Psoas muscle (tissue), 8 donors: ENCODE data around the gene DLGAP1. TPM values are rescaled to one million over a fixed set of nuclear protein-coding genes. Genes with fewer than 3 reads are reported as not detected.

Experiments
- ATAC-seq, 4 donors: fragments of 200-7000 bp; cut with Tn5 transposase; one replicate each; pipeline ENCODE4 v1.9.1; 2020; ENCODE audit warnings: moderate library complexity in 3 of 4, mild to moderate bottlenecking in 2 of 4
- DNase-seq, 2 donors: peaks; one replicate each; pipeline ENCODE4 v3.0.0-alpha.2; 2020
- H3K27ac ChIP-seq: fragments of 200-600 bp; one replicate; pipeline ENCODE4 v1.8.0; 2022
- H3K27me3 ChIP-seq, 3 donors: fragments of 200-600 bp in 1 of 3; one replicate each; pipeline versions ENCODE4 v1.6.1 to v1.8.0; 2013 to 2022; ENCODE audit warnings: low read length in 2 of 3, mild to moderate bottlenecking in 2 of 3, moderate library complexity in 1 of 3; ENCODE audit not compliant: insufficient read depth in 3 of 3
- H3K36me3 ChIP-seq, 2 donors: fragments of 200-600 bp in 1 of 2; one replicate each; pipeline versions ENCODE4 v1.6.1 to v1.8.0; 2013 to 2022; ENCODE audit warnings: low read depth in 1 of 2, mild to moderate bottlenecking in 1 of 2, moderate library complexity in 1 of 2; ENCODE audit not compliant: insufficient read depth in 1 of 2
- H3K4me1 ChIP-seq: fragments of 200-600 bp; one replicate; pipeline ENCODE4 v1.8.0; 2022
- H3K4me3 ChIP-seq: fragments of 200-600 bp; one replicate; pipeline ENCODE4 v1.8.0; 2022; ENCODE audit warnings: mild to moderate bottlenecking
- H3K9me3 ChIP-seq: fragments of 200-600 bp; one replicate; pipeline ENCODE4 v1.8.0; 2022
- CTCF ChIP-seq: fragments of 200-600 bp; IDR thresholded peaks from one replicate; pipeline ENCODE4 v1.8.0; 2022; ENCODE audit warnings: antibody characterized with exemption
- WGBS, 3 donors: extraction: QIAGEN DNeasy Blood & Tissue Kit; methylation state at CpG; one replicate each; pipeline versions ENCODE4 v1.1.6 to v1.1.7; 2013; 5-methylcytosine and 5-hydroxymethylcytosine counted together
- intact Hi-C, 2 donors: fragments of 100-400 bp; cut with DNase I; formaldehyde crosslinking; loops; one replicate each; pipeline versions ENCODE4 v1.11.0 to v1.14.2; 2022
- polyA plus RNA-seq, 3 donors: library from polyadenylated mRNA; stranded (reverse); fragments of 200-250 nt; gene quantifications; one replicate each; pipeline ENCODE4 v1.2.3, GENCODE V29; 2013
- total RNA-seq, 4 donors: library from RNA; stranded (reverse); fragmentation: NEBNext Ultra II Directional in 2 of 4; extraction: Animal tissue kit (Norgen Biotek cat#: 25700) in 2 of 4; gene quantifications; one replicate each; pipeline versions ENCODE4 v1.2.1 to v1.2.4, GENCODE V29; 2021 to 2023
- donor health status: healthy with polysubstance abuse.
- donor health status: DM: no; HTN: no; CAD: no; lungs with moderate emphysema.
- donor health status: Bipolar disorder and iron deficiency.
- donor health status: healthy.
- donor health status: DM: yes; HTN: yes; CAD: no.
- donor health status: DM: no; HTN: no; CAD: no.
- donor health status: DM: no; HTN: no; CAD: no.
- donor health status: DM: yes; HTN: yes; CAD: no.

The DLGAP1 gene
- total and polyA plus RNA-seq, 7 donors = 0.09 to 0.26 (median 0.16) TPM; not detected in 1

GRCh38 chr18:3720159-3720558 is 734.9 kb downstream of the DLGAP1 start:
- intact Hi-C loops = no loop called here

GRCh38 chr18:3717376-3718025 is 737.6 kb downstream of the DLGAP1 start:
- DNase-seq (no peak), ATAC-seq (no peak)
- H3K4me3 ChIP-seq = no peak overlapping the region
- no peaks in the 10 kb centered on the region for H3K9me3 ChIP-seq
- TF ChIP-seq CTCF = no peak
- H3K27me3 ChIP-seq = no peaks in the 10 kb centered on the region
- 62 to 66% (median 64%) methylated on average over 5 of the region's 5 CpGs for WGBS, 3 donors
- H3K36me3 ChIP-seq = no peaks in the 10 kb centered on the region
- no peak overlapping the region for H3K27ac ChIP-seq
- intact Hi-C loops = no loop called here
- no peaks in the 10 kb centered on the region for H3K4me1 ChIP-seq

More at GRCh38 chr18:3720159-3720558, 734.9 kb downstream of the DLGAP1 start:
- Histone ChIP-seq H3K27ac (no peak overlapping the region), H3K9me3 (no peaks in the 10 kb centered on the region), H3K4me1 (no peaks in the 10 kb centered on the region), H3K4me3 (no peak overlapping the region), H3K36me3 (no peaks in the 10 kb centered on the region), H3K27me3 (peaks cover 0 to 2% (median 0%) of the 10 kb centered on the region in 3 donors)
- TF ChIP-seq CTCF = no peak
- DNase-seq (no peak), ATAC-seq (no peak)
- WGBS, 3 donors = 87 to 92% (median 89%) methylated on average over 1 of the region's 1 CpG

- DNase-seq (no peak), ATAC-seq (no peak)
- Histone ChIP-seq H3K4me3 (no peak overlapping the region), H3K27me3 (no peaks in the 10 kb centered on the region), H3K27ac (no peak overlapping the region), H3K9me3 (no peaks in the 10 kb centered on the region), H3K36me3 (no peaks in the 10 kb centered on the region), H3K4me1 (no peaks in the 10 kb centered on the region)
- 86 to 100% (median 93%) methylated on average over 1 of the region's 1 CpG for WGBS, 3 donors
- no peak for TF ChIP-seq CTCF
- intact Hi-C loops = no loop called here
Measured at GRCh38 chr18:3716116-3716660, 738.9 kb downstream of the DLGAP1 start.

- Histone ChIP-seq H3K36me3 (no peaks in the 10 kb centered on the region), H3K27me3 (no peaks in the 10 kb centered on the region), H3K27ac (no peak overlapping the region), H3K9me3 (no peaks in the 10 kb centered on the region), H3K4me1 (no peaks in the 10 kb centered on the region), H3K4me3 (no peak overlapping the region)
- no peak for TF ChIP-seq CTCF
- 54 to 58% (median 56%) methylated on average over 5 of the region's 5 CpGs for WGBS, 3 donors
- DNase-seq (no peak), ATAC-seq (no peak)
- intact Hi-C loops = no loop called here
Measured at GRCh38 chr18:3715231-3716080, 739.7 kb downstream of the DLGAP1 start.
